ENCODE results near the gene GIGYF2. TPM values are rescaled to one million over a fixed set of nuclear protein-coding genes. Genes with fewer than 3 reads are reported as not detected.
A peak's percentile ranks its signal among the peaks of the same experiment; 100 is the strongest.

GIGYF2 gene
- total RNA-seq, 1 experiment from 2014 or later = 68.3 TPM

DNA sequence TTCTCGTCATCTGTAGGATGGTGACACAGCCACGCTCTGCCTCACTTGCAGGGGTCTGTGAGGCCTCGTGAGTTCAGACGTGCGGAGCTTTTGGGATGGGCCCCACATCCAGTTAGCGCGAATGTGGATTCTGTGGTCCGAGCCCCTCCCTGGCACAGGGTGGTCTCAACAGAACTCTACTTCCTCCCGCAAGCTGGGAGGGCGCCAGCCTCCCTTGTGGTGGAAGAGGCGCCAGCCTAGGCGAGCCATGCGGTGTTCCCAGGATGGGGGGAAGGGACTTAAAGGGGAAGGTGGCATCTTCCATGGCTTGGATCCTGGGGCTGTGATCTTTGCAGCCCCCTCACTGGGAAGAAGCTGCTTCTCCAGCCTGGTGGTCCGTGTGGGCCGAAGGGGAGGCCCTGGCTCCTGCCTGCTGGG is 174.3 kb downstream of the GIGYF2 start:
- peaks cover 13% of the 10 kb centered on the region for H3K4me1 ChIP-seq (ENCODE audit: control insufficient read depth, insufficient read depth, low read length)
- TF ChIP-seq REST (IDR thresholded peaks at IDR 0.05; ENCODE audit: insufficient read depth in 1 of 2, low read depth in 2 of 2, low read length in 1 of 2) (no peak), TCF7L2 (IDR thresholded peaks at IDR 0.05; ENCODE audit: low read depth, low read length) (no peak), SIN3A (IDR thresholded peaks at IDR 0.05; ENCODE audit: borderline replicate concordance, insufficient read depth, low read depth, low read length) (no peak), POLR2AphosphoS5 (IDR thresholded peaks at IDR 0.05; ENCODE audit: low read depth, low read length) (no peak)
- TF ChIP-seq, protein P1, sequence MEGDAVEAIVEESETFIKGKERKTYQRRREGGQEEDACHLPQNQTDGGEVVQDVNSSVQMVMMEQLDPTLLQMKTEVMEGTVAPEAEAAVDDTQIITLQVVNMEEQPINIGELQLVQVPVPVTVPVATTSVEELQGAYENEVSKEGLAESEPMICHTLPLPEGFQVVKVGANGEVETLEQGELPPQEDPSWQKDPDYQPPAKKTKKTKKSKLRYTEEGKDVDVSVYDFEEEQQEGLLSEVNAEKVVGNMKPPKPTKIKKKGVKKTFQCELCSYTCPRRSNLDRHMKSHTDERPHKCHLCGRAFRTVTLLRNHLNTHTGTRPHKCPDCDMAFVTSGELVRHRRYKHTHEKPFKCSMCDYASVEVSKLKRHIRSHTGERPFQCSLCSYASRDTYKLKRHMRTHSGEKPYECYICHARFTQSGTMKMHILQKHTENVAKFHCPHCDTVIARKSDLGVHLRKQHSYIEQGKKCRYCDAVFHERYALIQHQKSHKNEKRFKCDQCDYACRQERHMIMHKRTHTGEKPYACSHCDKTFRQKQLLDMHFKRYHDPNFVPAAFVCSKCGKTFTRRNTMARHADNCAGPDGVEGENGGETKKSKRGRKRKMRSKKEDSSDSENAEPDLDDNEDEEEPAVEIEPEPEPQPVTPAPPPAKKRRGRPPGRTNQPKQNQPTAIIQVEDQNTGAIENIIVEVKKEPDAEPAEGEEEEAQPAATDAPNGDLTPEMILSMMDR (IDR thresholded peaks at IDR 0.05) = no peak
- no peak overlapping the region for H3K4me3 ChIP-seq (ENCODE audit: low read depth in 2 of 2, low read length in 2 of 2)
- DNase-seq (ENCODE audit: low read depth, low spot score) (no peak), ATAC-seq (no peak)
- POLR2A ChIA-PET = interaction anchor here (0.5 kb wide), 1 partner anchor 36 kb away, joined by 4 read pairs; no protein-coding TSS in a partner anchor
- H3K9me3 ChIP-seq (ENCODE audit: control insufficient read depth, insufficient read depth, low read depth, low read length) = no peaks in the 10 kb centered on the region
- in situ Hi-C loops (cut with HindIII; ENCODE audit: low pct_unique_long_range_greater_than_20kb, low sequenced_read_pairs) = no loop called here
- CTCF ChIA-PET = no interaction called here
- no peaks in the 10 kb centered on the region for H3K27me3 ChIP-seq (ENCODE audit: control insufficient read depth, insufficient read depth, low read length)
- intact Hi-C loops (cut with micrococcal nuclease; ENCODE audit: unreplicated experiment) = no loop called here
- BruUV-seq (replicated peaks) = no TSS peak
- H3K36me3 ChIP-seq (ENCODE audit: control insufficient read depth, insufficient read depth, low read length) = no peaks in the 10 kb centered on the region
- no peak overlapping the region for H3K27ac ChIP-seq (ENCODE audit: low read length)

- CTCF ChIA-PET = no interaction called here
- BruUV-seq (replicated peaks) = no TSS peak
- POLR2A ChIA-PET = interaction anchor here (0.5 kb wide), 1 partner anchor 36 kb away, joined by 4 read pairs; no protein-coding TSS in a partner anchor
- no peak for TF ChIP-seq SIN3A (IDR thresholded peaks at IDR 0.05; ENCODE audit: borderline replicate concordance, insufficient read depth, low read depth, low read length)
- TF ChIP-seq, protein P1 (IDR thresholded peaks at IDR 0.05) = no peak
- no peak for TF ChIP-seq TCF7L2 (IDR thresholded peaks at IDR 0.05; ENCODE audit: low read depth, low read length)
- TF ChIP-seq REST (IDR thresholded peaks at IDR 0.05; ENCODE audit: insufficient read depth in 1 of 2, low read depth in 2 of 2, low read length in 1 of 2) = no peak
- TF ChIP-seq POLR2AphosphoS5 (IDR thresholded peaks at IDR 0.05; ENCODE audit: low read depth, low read length) = no peak
- no peak for DNase-seq (ENCODE audit: low read depth, low spot score)
- no peak for ATAC-seq
- Histone ChIP-seq H3K36me3 (ENCODE audit: control insufficient read depth, insufficient read depth, low read length) (no peaks in the 10 kb centered on the region), H3K27me3 (ENCODE audit: control insufficient read depth, insufficient read depth, low read length) (no peaks in the 10 kb centered on the region), H3K4me1 (ENCODE audit: control insufficient read depth, insufficient read depth, low read length) (peaks cover 13% of the 10 kb centered on the region), H3K4me3 (ENCODE audit: low read depth in 2 of 2, low read length in 2 of 2) (no peak overlapping the region), H3K27ac (ENCODE audit: low read length) (peak overlapping the region; percentile 29; the same call in 1 of the 2 replicates), H3K9me3 (ENCODE audit: control insufficient read depth, insufficient read depth, low read depth, low read length) (no peaks in the 10 kb centered on the region)
- in situ Hi-C loops (cut with HindIII; ENCODE audit: low pct_unique_long_range_greater_than_20kb, low sequenced_read_pairs) = no loop called here
- intact Hi-C loops (cut with micrococcal nuclease; ENCODE audit: unreplicated experiment) = no loop called here
Observed at GRCh38 chr2:232871835-232872736, 175.0 kb downstream of the GIGYF2 start.
